Caco-2 (cell line): ENCODE measurements around the gene RABGAP1L. TPM values are rescaled to one million over a fixed set of nuclear protein-coding genes. Genes with fewer than 3 reads are reported as not detected.

ENCODE experiments used
- BruUV-seq: library from RNA; stranded (reverse); fragments of 400-500 nt; replicated peaks from 2 replicates; lab custom pipeline; 2021; lab: Mats Ljungman, UMichigan
- CTCF ChIA-PET: fragments of 300-600 bp; sonication (Branson Sonifier 250); formaldehyde crosslinking; loops from one replicate; lab custom pipeline; 2022; ENCODE audit warnings: antibody characterized with exemption; lab: Charles Lee
- POLR2A ChIA-PET: fragments of 300-600 bp; sonication (Branson Sonifier 250); formaldehyde crosslinking; loops from one replicate; lab custom pipeline; 2022; ENCODE audit warnings: antibody characterized with exemption; lab: Charles Lee
- DNase-seq, 2 experiments: peaks; one replicate each; pipeline versions ENCODE4 v3.0.0 to v3.0.0-alpha.2; 2020 to 2022
- H3K27me3 ChIP-seq: replicated peaks from 2 replicates; pipeline ENCODE4 v1.6.0; 2011; ENCODE audit warnings: low read length; ENCODE audit not compliant: control insufficient read depth, insufficient read depth
- H3K36me3 ChIP-seq: 2 replicates; pipeline ENCODE4 v1.5.1; 2011; ENCODE audit warnings: low read length; ENCODE audit not compliant: control insufficient read depth, insufficient read depth
- H3K4me1 ChIP-seq: fragments of 250-450 bp; sonication (Bioruptor Pico); 2 replicates; pipeline ENCODE4 v1.5.1; 2020; ENCODE audit warnings: mild to moderate bottlenecking
- H3K4me3 ChIP-seq: 2 replicates; pipeline ENCODE4 v1.5.1; 2011; ENCODE audit warnings: low read depth, mild to moderate bottlenecking, control low read depth, low read length
- H3K9me3 ChIP-seq: fragments of 250-450 bp; sonication (Bioruptor Pico); 2 replicates; pipeline ENCODE4 v1.5.1; 2020; ENCODE audit warnings: mild to moderate bottlenecking, moderate library complexity
- H3K27ac Mint-ChIP-seq: one replicate; pipeline ENCODE4 v1.8.0; 2022; ENCODE audit warnings: mixed read lengths; ENCODE audit not compliant: unreplicated experiment
- H3K27me3 Mint-ChIP-seq: one replicate; pipeline ENCODE4 v1.8.0; 2022; ENCODE audit warnings: mixed read lengths; ENCODE audit not compliant: insufficient read depth, unreplicated experiment
- H3K36me3 Mint-ChIP-seq: one replicate; pipeline ENCODE4 v1.8.0; 2022; ENCODE audit warnings: mild to moderate bottlenecking, mixed read lengths; ENCODE audit not compliant: insufficient read depth, unreplicated experiment
- H3K4me1 Mint-ChIP-seq: one replicate; pipeline ENCODE4 v1.8.0; 2022; ENCODE audit warnings: low read depth, mixed read lengths; ENCODE audit not compliant: unreplicated experiment
- H3K4me3 Mint-ChIP-seq: one replicate; pipeline ENCODE4 v1.8.0; 2022; ENCODE audit warnings: mild to moderate bottlenecking, moderate library complexity, mixed read lengths; ENCODE audit not compliant: unreplicated experiment
- H3K9me3 Mint-ChIP-seq: one replicate; pipeline ENCODE4 v1.8.0; 2022; ENCODE audit warnings: mixed read lengths; ENCODE audit not compliant: unreplicated experiment
- CTCF ChIP-seq, 2 experiments: fragments of 200-600 bp in 1 of 2; IDR thresholded peaks; 1 replicate in 1 of 2; 2 replicates in 1 of 2; pipeline versions ENCODE4 v1.5.1 to v1.8.0; 2011 to 2022; ENCODE audit warnings: antibody characterized with exemption in 1 of 2, control low read depth in 1 of 2, inconsistent platforms in 1 of 2, low read depth in 1 of 2, low read length in 1 of 2, mild to moderate bottlenecking in 1 of 2, moderate library complexity in 1 of 2; ENCODE audit not compliant: insufficient read depth in 1 of 2, severe bottlenecking in 1 of 2, unreplicated experiment in 1 of 2
- intact Hi-C: fragments of 100-400 bp; cut with micrococcal nuclease; formaldehyde crosslinking; loops from one replicate; pipeline ENCODE4 v1.10.0; 2022; ENCODE audit not compliant: unreplicated experiment
- total RNA-seq: library from RNA; stranded (reverse); gene quantifications from 2 replicates; pipeline ENCODE4 v1.2.3, GENCODE V29; 2022

RABGAP1L gene
- total RNA-seq, 1 experiment from 2014 or later = 20.3 TPM

- H3K9me3 Mint-ChIP-seq = no peaks in the 10 kb centered on the region
- no peak overlapping the region for H3K4me3 Mint-ChIP-seq
- no peak overlapping the region for H3K27ac Mint-ChIP-seq
- H3K4me3 ChIP-seq = no peak overlapping the region
- ChIA-PET CTCF (no interaction called here), POLR2A (no interaction called here)
- no peaks in the 10 kb centered on the region for H3K27me3 Mint-ChIP-seq
- DNase-seq = no peak
- no peaks in the 10 kb centered on the region for H3K9me3 ChIP-seq
- no peak for TF ChIP-seq CTCF (IDR thresholded peaks at IDR 0.05; ENCODE audit: insufficient read depth in 1 of 2, low read depth in 1 of 2, low read length in 1 of 2, severe bottlenecking in 1 of 2, unreplicated experiment in 1 of 2)
- no peaks in the 10 kb centered on the region for H3K36me3 Mint-ChIP-seq
- H3K36me3 ChIP-seq = no peaks in the 10 kb centered on the region
- H3K27me3 ChIP-seq = no peaks in the 10 kb centered on the region
- intact Hi-C loops = no loop called here
- BruUV-seq = no TSS peak
- no peaks in the 10 kb centered on the region for H3K4me1 ChIP-seq
- no peaks in the 10 kb centered on the region for H3K4me1 Mint-ChIP-seq
Measured at GRCh38 chr1:174702011-174702410, 542.7 kb downstream of the RABGAP1L start.

- no peak overlapping the region for H3K27ac Mint-ChIP-seq
- no peaks in the 10 kb centered on the region for H3K4me1 Mint-ChIP-seq
- POLR2A ChIA-PET = no interaction called here
- no peak for TF ChIP-seq CTCF (IDR thresholded peaks at IDR 0.05; ENCODE audit: insufficient read depth in 1 of 2, low read depth in 1 of 2, low read length in 1 of 2, severe bottlenecking in 1 of 2, unreplicated experiment in 1 of 2)
- no TSS peak for BruUV-seq
- no peak for DNase-seq
- Histone ChIP-seq H3K4me1 (no peaks in the 10 kb centered on the region), H3K36me3 (no peaks in the 10 kb centered on the region), H3K27me3 (no peaks in the 10 kb centered on the region), H3K4me3 (no peak overlapping the region), H3K9me3 (no peaks in the 10 kb centered on the region)
- H3K27me3 Mint-ChIP-seq = no peaks in the 10 kb centered on the region
- CTCF ChIA-PET = no interaction called here
- intact Hi-C loops = no loop called here
- no peaks in the 10 kb centered on the region for H3K36me3 Mint-ChIP-seq
- H3K4me3 Mint-ChIP-seq = no peak overlapping the region
- H3K9me3 Mint-ChIP-seq = no peaks in the 10 kb centered on the region
Measured at GRCh38 chr1:174703309-174703708, 544.0 kb downstream of the RABGAP1L start.

- no peak overlapping the region for H3K4me3 Mint-ChIP-seq
- no peaks in the 10 kb centered on the region for H3K4me1 Mint-ChIP-seq
- DNase-seq = no peak
- no peaks in the 10 kb centered on the region for H3K27me3 Mint-ChIP-seq
- no peaks in the 10 kb centered on the region for H3K36me3 ChIP-seq
- no peaks in the 10 kb centered on the region for H3K9me3 ChIP-seq
- TF ChIP-seq CTCF (IDR thresholded peaks at IDR 0.05; ENCODE audit: insufficient read depth in 1 of 2, low read depth in 1 of 2, low read length in 1 of 2, severe bottlenecking in 1 of 2, unreplicated experiment in 1 of 2) = no peak
- ChIA-PET CTCF (interaction anchor here (0.6 kb wide), 1 partner anchor 12 kb away, joined by 3 read pairs; no protein-coding TSS in a partner anchor), POLR2A (no interaction called here)
- intact Hi-C loops = no loop called here
- no peaks in the 10 kb centered on the region for H3K9me3 Mint-ChIP-seq
- H3K4me1 ChIP-seq = no peaks in the 10 kb centered on the region
- no peak overlapping the region for H3K27ac Mint-ChIP-seq
- no peak overlapping the region for H3K4me3 ChIP-seq
- no peaks in the 10 kb centered on the region for H3K36me3 Mint-ChIP-seq
- BruUV-seq = no TSS peak
- no peaks in the 10 kb centered on the region for H3K27me3 ChIP-seq
Measured at GRCh38 chr1:174704300-174704699, 545.0 kb downstream of the RABGAP1L start.
